Endodermal cell (in vitro differentiated cells): ENCODE data around the gene SERPINC1. TPM values are rescaled to one million over a fixed set of nuclear protein-coding genes. Genes with fewer than 3 reads are reported as not detected.

Experiments
- DNase-seq: peaks from one replicate; pipeline ENCODE4 v3.0.0-alpha.2; 2017
- H3K27ac ChIP-seq: 2 replicates; pipeline ENCODE4 v1.5.1; 2013; ENCODE audit warnings: mild to moderate bottlenecking, low read depth, low read length, moderate library complexity
- H3K27me3 ChIP-seq: 2 replicates; pipeline ENCODE4 v1.6.1; 2013; ENCODE audit warnings: mild to moderate bottlenecking, low read length, moderate library complexity; ENCODE audit not compliant: insufficient read depth, control insufficient read depth, poor library complexity, severe bottlenecking
- H3K36me3 ChIP-seq: 2 replicates; pipeline ENCODE4 v1.7.0; 2013; ENCODE audit warnings: mild to moderate bottlenecking, low read length, moderate library complexity; ENCODE audit not compliant: control insufficient read depth, insufficient read depth
- H3K4me1 ChIP-seq: one replicate; pipeline ENCODE4 v1.7.0; 2013; ENCODE audit warnings: low read length; ENCODE audit not compliant: control insufficient read depth, insufficient read depth
- H3K4me3 ChIP-seq: 2 replicates; pipeline ENCODE4 v1.5.1; 2013; ENCODE audit warnings: mild to moderate bottlenecking, low read length, moderate library complexity
- H3K9ac ChIP-seq: 2 replicates; pipeline ENCODE4 v1.6.1; 2013; ENCODE audit warnings: mild to moderate bottlenecking, low read length, moderate library complexity; ENCODE audit not compliant: poor library complexity, severe bottlenecking; ENCODE audit errors: extremely low read depth
- H3K9me3 ChIP-seq: 2 replicates; pipeline ENCODE4 v1.6.1; 2013; ENCODE audit warnings: mild to moderate bottlenecking, low read length, moderate library complexity; ENCODE audit not compliant: control insufficient read depth
- H3K27ac Mint-ChIP-seq: 2 replicates; pipeline ENCODE4 v1.8.0; 2020; ENCODE audit warnings: mixed read lengths
- H3K27me3 Mint-ChIP-seq: 2 replicates; pipeline ENCODE4 v1.8.0; 2021; ENCODE audit warnings: mild to moderate bottlenecking, mixed read lengths; ENCODE audit not compliant: insufficient read depth
- H3K36me3 Mint-ChIP-seq: 2 replicates; pipeline ENCODE4 v1.8.0; 2020; ENCODE audit warnings: low read depth, mixed read lengths
- H3K4me1 Mint-ChIP-seq: 2 replicates; pipeline ENCODE4 v1.8.0; 2020; ENCODE audit warnings: mixed read lengths
- H3K4me3 Mint-ChIP-seq: 2 replicates; pipeline ENCODE4 v1.8.0; 2020; ENCODE audit warnings: mild to moderate bottlenecking, moderate library complexity, mixed read lengths
- H3K9me3 Mint-ChIP-seq: 2 replicates; pipeline ENCODE4 v1.8.0; 2020; ENCODE audit warnings: mild to moderate bottlenecking, mixed read lengths
- CTCF ChIP-seq: fragments of 200-600 bp; sonication (generic); conservative IDR thresholded peaks from 2 replicates; pipeline ENCODE4 v1.5.0; 2021; ENCODE audit warnings: antibody characterized with exemption, mild to moderate bottlenecking
- WGBS, 2 experiments: methylation state at CpG; one replicate each; pipeline versions ENCODE4 v1.1.5 to v1.1.7; 2013; ENCODE audit warnings: missing lambda C conversion rate in 2 of 2, mixed read lengths in 1 of 2; ENCODE audit not compliant: insufficient coverage in 1 of 2, insufficient read length in 1 of 2; 5-methylcytosine and 5-hydroxymethylcytosine counted together
- total RNA-seq, 2 donors: library from RNA; stranded (reverse); fragmentation: NEBNext Ultra II Directional in 1 of 2; extraction: Animal tissue kit (Norgen Biotek cat#: 25700) in 1 of 2; gene quantifications; 2 replicates in 1 of 2; 3 replicates in 1 of 2; pipeline ENCODE4 v1.2.1, GENCODE V29; 2021

The SERPINC1 gene
- total RNA-seq, 2 donors from 2014 or later: not detected

- Histone ChIP-seq H3K4me3 (no peak overlapping the region), H3K9me3 (no peaks in the 10 kb centered on the region), H3K27ac (no peak overlapping the region), H3K36me3 (peaks cover 40% of the 10 kb centered on the region), H3K4me1 (no peaks in the 10 kb centered on the region), H3K9ac (no peak overlapping the region), H3K27me3 (no peaks in the 10 kb centered on the region)
- TF ChIP-seq CTCF: no peak
- Mint-ChIP-seq H3K36me3 (peaks cover 25% of the 10 kb centered on the region), H3K9me3 (no peaks in the 10 kb centered on the region), H3K27ac (no peak overlapping the region), H3K4me1 (no peaks in the 10 kb centered on the region), H3K4me3 (no peak overlapping the region), H3K27me3 (no peaks in the 10 kb centered on the region)
- no peak for DNase-seq
- 92 to 100% methylated on average over 1 to 2 of the region's 2 CpGs for WGBS, 2 experiments
Observed at GRCh38 chr1:173889885-173890284, 27.2 kb downstream of the SERPINC1 start.

- no peak for DNase-seq
- H3K27me3 Mint-ChIP-seq: no peaks in the 10 kb centered on the region
- H3K27ac ChIP-seq: no peak overlapping the region
- H3K36me3 ChIP-seq: peaks cover 40% of the 10 kb centered on the region
- H3K4me3 ChIP-seq: no peak overlapping the region
- H3K4me1 Mint-ChIP-seq: no peaks in the 10 kb centered on the region
- no peak overlapping the region for H3K9ac ChIP-seq
- no peaks in the 10 kb centered on the region for H3K27me3 ChIP-seq
- no peaks in the 10 kb centered on the region for H3K9me3 Mint-ChIP-seq
- H3K9me3 ChIP-seq: no peaks in the 10 kb centered on the region
- TF ChIP-seq CTCF: no peak
- H3K4me3 Mint-ChIP-seq: no peak overlapping the region
- peaks cover 22% of the 10 kb centered on the region for H3K36me3 Mint-ChIP-seq
- no peak overlapping the region for H3K27ac Mint-ChIP-seq
- no peaks in the 10 kb centered on the region for H3K4me1 ChIP-seq
Observed at GRCh38 chr1:173888749-173889148, 28.4 kb downstream of the SERPINC1 start.

- DNase-seq: no peak
- H3K27me3 Mint-ChIP-seq: no peaks in the 10 kb centered on the region
Observed at GRCh38 chr1:173887627-173888026, 29.5 kb downstream of the SERPINC1 start.

More at GRCh38 chr1:173887627-173888026, 29.5 kb downstream of the SERPINC1 start:
- no peak overlapping the region for H3K4me3 ChIP-seq
- WGBS, 2 experiments: 92 to 94% methylated on average over 2 of the region's 2 CpGs
- H3K27ac ChIP-seq: no peak overlapping the region
- Mint-ChIP-seq H3K9me3 (no peaks in the 10 kb centered on the region), H3K4me3 (no peak overlapping the region), H3K36me3 (peaks cover 21% of the 10 kb centered on the region), H3K4me1 (no peaks in the 10 kb centered on the region), H3K27ac (no peak overlapping the region)
- H3K9ac ChIP-seq: no peak overlapping the region
- H3K27me3 ChIP-seq: no peaks in the 10 kb centered on the region
- H3K4me1 ChIP-seq: no peaks in the 10 kb centered on the region
- peaks cover 40% of the 10 kb centered on the region for H3K36me3 ChIP-seq
- no peaks in the 10 kb centered on the region for H3K9me3 ChIP-seq
- no peak for TF ChIP-seq CTCF
